Measurements from ENCODE around the gene FRS2.

FRS2 gene

DNA sequence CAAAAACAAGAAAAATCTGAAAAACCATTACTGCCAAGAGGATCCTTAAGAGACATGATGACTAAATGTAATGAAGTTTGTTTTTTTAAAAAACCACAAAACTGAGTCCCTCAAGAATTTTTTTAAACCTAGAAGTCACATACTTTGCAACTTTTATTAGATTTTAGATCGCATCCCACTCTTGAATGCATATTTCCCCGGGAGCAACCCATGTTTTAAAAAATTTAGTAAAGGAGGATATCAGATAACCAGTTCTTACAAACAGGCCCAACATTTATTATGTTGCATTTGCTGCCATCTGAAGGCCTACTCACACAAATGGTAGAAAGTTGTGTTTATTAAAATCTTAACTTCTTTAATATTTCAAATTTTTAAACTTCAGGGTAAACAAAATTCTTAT, 70.8 kb downstream of the FRS2 start:
- no peak for DNase-seq

DNA sequence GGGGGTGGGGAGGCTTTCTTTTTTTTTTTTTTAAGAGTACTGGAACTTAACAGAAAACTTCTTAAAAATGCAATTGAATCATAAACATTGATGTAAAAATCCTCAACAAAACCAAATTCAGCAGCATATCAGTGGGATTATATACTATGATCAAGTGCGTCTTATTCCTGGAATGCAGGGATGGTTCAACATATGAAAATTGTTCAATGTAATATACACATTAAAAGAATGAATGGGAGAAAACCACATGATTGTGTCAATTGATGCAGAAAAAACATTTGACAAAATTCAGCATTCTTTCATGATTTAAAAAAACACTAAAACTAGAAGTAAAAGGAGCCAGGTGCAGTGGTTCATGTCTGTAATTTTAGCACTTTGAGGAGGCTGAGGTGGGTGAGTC, 73.9 kb downstream of the FRS2 start:
- no peak for DNase-seq

DNA sequence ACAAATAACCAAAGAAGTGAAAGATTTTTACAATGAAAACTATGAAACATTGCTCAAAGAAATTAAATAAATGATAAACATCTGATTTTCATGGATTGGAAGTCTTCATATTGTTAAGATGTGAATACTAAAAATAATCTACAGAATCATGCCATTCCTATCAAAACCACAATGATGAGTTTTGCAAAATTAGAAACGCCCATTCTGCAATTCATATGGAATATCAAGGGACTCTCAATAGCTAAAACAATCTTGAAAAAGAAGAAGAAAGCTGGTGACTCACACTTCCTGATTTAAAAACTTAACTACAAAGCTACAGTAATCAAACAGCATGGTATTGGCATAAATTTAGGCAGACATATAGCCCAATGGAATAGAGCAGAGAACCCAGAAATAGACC, 74.9 kb downstream of the FRS2 start:
- no peak for DNase-seq

DNA sequence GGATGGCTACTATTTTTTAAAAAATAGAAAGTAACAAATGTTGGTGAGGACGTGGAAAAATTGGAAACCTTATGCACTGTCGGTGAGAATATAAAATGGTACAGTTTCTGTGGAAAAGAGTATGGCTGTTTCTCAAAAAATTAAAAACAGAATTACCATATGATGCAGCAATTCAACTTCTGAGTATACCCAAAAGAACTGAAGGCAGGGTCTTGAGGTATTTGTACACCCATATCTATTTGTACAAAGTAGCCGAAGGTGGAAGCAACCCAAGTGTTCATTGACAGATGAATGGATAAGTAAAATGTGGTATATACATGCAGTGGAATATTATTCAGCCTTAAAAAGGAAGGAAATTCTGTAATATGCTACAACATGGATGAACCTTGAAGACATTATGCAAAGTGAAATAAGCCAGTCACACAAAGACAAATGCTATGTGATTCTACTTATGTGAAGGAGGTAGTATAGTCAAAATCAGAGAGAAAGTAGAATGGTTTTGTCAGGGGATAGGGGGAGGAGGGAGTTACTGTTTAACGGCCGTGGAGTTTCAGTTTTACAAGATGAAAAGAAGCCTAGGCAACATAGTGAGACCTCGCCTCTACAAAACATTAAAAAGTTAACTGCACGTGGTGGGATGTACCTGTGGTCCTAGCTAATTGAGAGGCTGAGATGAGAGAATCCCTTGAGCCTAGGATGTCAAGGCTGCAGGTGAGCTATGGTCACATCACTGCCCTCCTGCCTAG, 76.7 kb downstream of the FRS2 start:
- no peak for DNase-seq

DNA sequence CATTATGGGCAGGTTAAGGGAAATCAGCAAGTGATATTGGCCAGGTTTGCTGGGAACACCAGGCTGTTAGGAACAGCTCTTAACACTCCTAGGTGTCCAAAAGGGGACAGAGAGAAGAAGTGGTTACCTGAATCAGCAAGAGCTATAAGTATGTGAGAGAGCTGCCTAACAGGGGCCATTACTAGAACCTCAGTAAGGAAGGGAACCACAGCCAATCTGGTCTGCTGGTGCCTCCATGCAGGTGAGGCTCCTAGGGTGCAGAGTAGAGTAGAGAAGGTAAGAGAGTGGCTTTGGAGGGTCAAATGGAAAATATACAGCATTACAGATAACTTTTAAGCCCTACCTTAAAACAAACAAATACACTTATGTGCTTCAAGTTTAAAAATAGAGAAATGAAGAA, 78.5 kb downstream of the FRS2 start:
- DNase-seq, result no peak

DNA sequence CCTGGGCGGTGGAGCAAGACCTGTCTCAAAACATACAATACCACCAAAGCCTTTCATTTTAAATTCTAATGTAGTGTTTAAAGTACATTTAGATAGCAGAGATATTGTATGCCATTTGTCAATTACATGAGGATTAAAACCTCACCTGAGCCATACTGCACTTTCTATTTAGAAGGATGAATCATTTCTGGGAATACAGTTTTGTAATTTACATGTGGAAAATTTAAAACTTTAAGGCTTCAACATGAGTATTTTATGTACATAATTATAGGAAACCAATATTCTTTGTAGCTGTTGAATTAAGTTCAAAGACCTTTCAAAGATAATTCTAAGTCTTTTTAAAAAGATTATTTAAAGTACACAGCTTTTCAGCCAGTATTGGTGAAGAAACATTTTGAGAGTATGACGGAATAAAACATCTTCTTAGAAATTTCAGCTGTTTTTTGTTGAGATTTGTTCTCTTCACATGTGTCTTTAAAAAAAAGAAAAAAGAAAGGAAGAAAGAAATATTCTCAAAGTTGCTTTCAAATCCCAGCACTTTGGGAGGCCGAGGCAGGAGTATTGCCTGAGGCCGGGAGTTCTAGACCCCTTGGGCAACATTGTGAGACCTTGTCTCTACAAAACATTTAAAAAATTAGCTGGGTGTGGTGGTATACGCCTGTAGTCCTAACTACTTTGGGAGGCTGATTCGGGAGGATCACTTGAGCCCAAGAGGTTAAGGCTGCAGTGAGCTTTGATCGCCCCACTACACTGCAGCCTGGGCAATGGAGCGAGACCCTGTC, 80.6 kb downstream of the FRS2 start:
- no peak for DNase-seq

DNA sequence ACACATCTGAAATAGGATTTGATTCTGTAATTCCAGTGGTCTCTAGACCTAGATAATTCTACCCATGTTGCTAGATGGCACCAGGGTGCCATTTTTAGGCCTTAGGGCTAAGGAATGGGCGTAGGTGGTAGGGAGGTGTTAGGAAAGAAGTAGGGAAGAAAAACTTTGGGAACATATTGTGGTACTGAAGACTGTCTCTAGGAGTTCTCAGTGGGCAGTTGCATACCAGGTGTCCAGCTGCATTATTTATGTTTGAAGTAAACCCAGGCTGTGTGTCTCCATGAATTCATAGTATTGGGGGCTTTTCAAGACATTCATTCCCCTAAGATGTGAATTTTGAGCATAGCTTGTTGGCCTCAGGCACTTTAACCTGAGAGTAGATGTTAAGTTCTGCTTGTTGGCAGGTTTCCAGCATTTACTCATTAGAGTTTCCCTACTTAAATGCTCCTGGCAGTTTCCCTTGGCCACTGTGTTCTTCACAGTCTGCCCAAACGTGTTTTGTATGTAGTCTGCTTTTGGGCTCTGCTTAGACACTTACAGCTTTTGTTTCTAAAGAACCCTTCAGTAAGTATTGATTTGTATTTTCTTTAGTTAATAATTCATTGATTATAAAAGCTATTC, 83.5 kb downstream of the FRS2 start:
- DNase-seq, result no peak

DNA sequence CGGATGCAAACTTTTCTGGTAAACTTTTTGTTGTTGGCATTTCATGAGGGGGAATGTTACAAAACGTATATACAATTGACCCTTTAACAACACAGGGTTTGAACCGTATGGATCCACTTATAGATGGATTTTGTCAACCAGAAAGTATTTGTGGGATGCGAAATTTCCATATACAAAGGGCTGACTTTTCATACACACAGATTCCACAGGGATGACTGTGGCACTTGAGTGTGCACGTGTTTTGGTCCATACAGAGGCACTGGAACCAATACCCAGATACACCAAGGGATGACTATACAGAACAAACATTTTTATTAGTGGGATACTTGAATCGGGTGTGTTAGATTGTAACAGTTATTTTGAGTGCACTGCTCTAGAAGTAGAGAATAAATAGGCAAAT, 85.3 kb downstream of the FRS2 start:
- no peak for DNase-seq

DNA sequence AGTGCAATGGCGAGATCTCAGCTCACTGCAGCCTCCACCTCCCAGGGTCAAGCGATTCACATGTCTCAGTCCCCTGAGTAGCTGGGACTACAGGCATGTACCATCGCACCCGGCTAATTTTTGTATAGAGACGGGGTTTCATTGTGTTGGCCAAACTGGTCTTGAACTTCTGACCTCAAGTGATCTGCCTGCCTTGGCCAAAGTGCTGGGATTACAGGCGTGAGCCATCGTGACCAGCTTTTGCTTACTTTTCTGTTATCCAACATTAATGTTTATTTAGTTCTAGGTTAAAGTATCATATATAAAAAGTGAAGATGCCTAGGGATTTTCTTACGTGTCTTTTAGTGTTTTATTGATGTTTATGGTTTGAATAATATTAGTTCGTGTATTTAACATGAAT, 86.2 kb downstream of the FRS2 start:
- DNase-seq, result no peak

DNA sequence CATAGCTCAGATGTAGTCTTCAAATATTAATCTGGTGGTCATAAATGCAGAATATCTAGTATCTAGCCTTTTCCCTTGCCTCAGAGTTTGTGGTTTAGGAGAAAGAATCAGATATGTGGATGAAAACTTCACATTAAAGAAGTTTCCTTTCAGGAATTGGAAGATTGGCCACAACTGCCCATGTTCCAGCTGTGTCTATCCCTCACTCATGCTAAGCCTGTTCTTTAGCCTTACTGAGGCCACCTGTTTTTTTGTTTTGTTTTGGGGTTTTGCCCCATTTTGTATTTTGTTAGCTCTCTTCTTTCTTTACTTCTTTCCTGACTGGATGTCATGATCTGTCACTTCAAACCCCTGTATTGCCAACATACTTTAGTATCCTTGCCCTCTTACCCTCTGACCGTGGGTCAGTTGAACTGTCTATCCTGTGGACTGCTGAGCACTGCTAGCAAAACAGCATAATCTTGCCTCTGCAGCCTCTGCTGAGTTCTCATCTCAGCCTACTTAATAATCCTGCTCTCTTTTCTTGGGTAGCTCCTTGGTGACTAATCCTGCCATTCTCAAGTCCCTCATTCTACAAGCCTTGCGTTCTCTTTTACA, 93.1 kb downstream of the FRS2 start:
- no peak for DNase-seq

DNA sequence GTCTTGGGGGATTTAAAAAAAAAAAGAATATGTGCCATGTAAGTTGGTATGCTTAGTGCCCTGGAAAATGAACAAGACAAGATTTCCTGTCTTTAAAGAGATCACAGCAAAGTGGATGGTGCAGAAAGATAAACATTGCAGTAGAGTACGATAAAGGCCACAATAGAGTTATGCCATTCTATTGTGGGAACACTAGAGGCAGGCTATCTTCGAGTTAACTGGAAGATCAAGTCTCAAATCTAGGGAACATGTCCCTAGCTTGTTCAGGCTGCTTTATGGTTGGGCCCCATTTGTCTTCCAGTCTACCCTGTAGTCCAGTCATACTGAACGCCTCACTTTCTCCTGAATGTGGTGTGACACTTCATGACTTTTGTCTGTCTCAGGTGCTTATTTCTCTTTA, 96.4 kb downstream of the FRS2 start:
- no peak for DNase-seq

DNA sequence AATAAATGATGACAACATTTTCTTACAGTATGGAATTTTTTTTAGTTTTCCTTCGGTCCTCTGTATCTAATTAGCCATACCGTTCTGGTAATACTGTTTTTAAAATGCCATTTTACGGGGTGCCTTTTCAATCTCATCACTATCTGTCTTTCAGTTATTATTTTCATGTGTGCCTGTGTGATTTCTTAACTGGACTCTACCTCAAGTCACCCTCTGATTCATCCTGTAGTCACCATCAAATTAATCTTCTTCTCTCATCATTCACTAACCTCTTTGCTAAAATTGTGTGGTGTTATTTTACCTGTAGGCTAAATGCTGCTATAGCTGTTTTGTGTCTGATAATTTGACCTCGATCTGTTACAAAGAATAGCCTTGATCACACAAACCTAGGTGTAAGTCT, 99.0 kb downstream of the FRS2 start:
- no peak for DNase-seq

DNA sequence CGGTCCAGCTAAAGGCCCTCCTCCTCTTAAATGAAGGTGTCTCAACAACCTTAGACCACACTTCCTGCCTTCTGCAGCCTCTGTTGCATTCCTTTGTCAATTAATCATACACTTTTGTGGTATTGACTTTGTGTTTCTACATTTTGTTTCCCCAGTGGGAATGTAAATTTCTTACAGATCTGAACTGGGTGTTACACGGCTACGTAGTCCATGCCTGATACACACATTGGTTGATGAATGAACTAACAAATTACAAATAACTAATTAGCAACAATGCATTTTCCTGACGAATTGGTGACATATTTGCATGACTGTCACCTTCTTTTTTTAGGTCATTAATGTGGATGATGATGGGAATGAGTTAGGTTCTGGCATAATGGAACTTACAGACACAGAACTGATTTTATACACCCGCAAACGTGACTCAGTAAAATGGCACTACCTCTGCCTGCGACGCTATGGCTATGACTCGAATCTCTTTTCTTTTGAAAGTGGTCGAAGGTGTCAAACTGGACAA, 99.9 kb downstream of the FRS2 start:
- DNase-seq, result no peak

DNA sequence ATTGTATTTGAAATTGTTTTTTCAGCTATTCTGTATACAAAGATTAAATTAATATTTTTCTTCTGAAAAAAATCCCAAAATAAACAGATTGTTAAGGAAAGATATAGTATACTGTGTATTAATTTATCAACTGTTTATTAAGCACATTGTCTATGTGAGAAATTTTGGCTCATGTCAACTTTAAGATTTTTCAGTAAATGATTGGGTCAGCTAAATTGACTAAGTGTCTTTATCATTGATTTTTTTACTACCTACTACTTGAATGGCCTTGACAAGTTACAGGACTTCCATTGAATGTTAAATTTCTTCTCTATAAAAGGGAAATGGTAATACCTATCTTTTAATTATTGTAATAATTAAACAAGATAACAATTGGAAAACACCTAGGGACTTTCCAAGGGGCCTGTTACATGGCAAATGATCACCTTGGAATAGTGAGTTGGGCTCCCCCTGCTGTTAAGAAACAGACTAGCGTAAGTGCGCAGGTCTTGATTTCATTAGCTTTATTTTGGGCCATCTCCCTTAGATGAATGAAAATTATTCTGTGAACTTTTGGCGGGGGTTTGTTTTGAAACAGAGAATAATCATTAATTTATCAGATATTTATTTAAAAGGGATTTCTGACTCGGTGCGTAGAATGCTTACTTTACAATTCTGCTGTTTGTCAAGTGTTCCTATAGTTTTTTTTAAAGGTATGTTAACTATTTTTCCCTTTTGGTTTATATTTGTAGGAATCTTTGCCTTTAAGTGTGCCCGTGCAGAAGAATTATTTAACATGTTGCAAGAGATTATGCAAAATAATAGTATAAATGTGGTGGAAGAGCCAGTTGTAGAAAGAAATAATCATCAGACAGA, 100.6 kb downstream of the FRS2 start:
- DNase-seq, result peak; percentile 66

DNA sequence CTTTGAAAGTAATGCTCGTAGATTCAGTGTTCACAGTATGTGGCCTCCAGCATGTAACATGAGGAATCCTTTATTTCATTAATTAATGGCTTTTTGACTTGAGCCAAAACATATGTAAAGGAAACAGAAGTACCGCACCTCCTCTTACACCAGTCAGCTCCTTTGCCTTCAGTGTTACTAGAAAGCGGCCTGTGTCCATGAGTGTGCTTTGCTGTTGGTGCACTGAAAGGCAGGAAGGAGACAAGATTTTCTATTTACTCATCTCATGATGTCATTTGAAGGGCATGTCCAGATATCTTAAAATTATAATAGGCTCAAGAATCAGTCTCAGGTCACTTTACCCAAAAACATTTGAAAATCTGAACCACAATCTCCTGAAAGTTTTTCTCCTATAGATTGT, 105.2 kb downstream of the FRS2 start:
- DNase-seq, result no peak

DNA sequence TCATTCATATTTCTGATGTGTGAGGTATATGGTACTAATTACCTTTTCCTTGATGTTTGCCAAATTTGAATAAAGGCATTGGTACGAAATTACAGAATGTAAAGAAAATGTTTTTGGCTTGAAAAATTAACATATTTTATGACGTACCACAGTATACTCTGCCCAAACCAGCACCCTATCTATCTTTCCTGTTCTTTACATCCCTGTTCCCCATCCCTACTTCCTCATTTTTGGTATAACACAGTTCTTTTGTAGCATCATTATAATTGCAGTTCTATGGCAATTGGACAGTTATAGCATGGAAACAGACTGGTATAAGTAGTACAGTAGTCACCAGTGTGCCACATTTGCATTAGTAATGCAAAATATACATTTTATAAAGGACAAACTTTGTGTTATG, 108.1 kb downstream of the FRS2 start:
- no peak for DNase-seq

DNA sequence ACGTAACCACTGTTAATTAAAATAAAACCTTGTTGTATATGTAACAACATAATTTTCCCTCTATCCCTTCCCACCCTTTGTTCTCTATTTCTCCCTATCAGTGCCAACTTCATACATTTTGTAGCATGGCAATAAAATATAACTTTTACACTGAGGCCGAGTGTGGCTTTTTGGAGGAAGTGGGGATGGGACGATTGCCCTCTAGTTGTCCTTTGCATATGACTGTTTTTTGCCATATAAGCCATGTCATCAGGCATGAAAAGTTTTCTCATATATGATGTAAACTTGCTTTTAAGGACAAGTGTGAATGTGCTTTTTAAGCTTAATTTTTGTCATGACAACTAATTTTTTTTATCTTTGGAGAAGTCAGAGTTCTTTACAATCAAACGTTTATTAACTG, 108.8 kb downstream of the FRS2 start:
- no peak for DNase-seq

DNA sequence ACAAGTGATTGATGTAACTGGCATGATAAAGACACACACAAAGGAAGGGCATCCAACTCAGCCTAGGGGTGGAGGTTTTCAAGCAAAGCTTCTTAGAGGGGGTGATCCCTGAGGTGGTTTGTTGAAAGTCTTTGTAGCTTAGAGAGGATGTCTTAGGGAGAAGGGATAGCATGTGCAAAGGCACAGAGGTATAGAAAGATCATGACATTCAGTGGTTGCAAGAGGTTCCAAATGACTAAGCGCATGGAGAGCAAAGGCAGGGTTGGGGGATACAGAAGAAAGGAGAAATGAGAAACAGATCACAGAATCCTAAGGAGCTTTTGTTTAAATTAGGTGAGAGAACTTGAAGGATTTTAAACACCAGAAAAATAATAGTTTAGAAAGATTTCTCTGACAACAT, 109.9 kb downstream of the FRS2 start:
- no peak for DNase-seq

DNA sequence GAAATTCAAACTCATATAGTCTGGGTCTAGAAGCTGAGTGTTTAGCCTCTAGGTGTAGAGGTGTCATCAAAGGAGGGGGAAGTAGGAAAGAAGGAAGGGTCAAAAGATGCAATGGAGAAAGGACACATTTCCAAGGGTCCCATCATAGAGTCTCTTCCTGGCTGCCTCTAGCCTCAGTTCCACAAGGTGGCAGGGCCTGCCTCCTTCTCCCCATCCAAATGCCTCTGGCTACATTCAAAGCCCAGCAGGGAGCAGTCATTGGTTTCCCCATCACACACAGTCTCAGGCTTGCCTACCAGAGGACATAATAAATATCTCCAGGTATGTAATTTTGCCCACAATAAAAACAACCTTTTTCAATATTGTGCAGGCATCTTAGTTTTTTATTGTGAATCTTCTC, 113.0 kb downstream of the FRS2 start:
- DNase-seq, result no peak

DNA sequence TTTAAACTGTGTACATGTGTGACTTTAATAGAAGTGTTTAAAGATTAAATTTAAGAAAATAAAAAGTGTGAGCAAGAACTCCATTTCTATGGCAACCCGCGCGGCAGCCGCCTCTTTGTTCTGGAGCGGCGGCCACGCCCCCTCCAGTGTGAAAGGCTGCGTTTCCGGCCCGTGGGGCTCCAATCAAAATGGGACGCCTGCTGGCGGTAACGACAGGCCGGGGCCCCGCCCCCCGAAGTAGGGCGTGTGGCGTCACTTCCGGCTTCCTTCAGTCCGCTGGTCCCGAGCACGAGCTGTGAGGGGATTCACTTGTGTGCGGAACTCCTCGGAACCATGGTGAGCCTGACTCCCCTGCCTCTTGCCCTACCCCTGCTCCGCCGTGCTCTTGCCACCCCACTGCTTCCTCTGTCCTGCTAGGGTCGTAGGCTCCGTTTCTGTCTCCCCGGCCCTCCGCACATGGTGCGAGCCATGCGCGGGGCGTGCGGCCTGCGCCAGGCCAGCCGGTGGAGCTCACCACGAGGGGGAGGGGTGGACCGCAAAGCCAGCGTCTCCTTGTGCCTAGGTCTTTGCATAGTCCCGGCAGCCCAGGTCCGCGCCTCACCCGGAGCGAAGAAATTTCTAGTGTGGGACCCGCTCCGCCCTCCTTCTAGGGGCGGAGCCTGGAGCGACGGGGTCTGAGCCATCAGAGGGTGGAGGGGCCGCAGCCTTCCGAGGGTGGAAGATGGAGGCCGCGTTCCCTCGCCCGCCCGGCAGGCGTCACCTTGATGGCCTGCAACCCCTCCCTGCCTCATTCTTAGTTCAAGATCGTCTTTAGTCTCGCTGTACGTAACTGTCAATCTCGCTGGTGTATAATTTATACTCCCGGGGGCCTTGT, 115.2 kb downstream of the FRS2 start, which contains the start of gene CCT2:
TSS of gene CCT2 (plus strand) at position 271 of the 874 bp plus-strand sequence. CDS start at position 334, 63 bp downstream.
- peak; percentile 96 for DNase-seq

DNA sequence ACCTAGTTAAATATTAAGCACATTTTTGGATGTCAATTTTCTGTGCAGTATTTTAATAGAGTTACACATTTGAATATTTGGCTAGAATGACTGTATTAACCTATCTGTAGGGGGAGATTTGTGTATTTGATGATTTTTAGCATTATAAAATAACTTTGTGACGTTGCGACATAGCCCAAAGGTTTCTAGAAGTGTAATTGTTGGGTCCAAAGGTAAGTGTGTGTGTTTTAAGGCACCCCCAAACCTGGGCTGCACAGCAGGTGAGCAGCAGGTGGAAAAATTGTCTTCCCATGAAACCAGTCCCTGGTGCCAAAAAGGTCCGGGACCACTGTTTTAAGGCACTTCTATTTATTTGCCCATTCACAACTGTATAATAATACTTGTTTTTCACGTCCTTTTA, 118.3 kb downstream of the FRS2 start:
- no peak for DNase-seq

Data from activated CD8-positive, alpha-beta memory T cell treated with anti-CD3 and anti-CD28 coated beads for 24 hours (primary cell).